ENCODE data around the gene KCTD3. TPM values are rescaled to one million over a fixed set of nuclear protein-coding genes. Genes with fewer than 3 reads are reported as not detected.
A peak's percentile ranks its signal among the peaks of the same experiment; 100 is the strongest.

Gene KCTD3
- total RNA-seq, 1 donor from 2014 or later: 46.3 TPM

DNA sequence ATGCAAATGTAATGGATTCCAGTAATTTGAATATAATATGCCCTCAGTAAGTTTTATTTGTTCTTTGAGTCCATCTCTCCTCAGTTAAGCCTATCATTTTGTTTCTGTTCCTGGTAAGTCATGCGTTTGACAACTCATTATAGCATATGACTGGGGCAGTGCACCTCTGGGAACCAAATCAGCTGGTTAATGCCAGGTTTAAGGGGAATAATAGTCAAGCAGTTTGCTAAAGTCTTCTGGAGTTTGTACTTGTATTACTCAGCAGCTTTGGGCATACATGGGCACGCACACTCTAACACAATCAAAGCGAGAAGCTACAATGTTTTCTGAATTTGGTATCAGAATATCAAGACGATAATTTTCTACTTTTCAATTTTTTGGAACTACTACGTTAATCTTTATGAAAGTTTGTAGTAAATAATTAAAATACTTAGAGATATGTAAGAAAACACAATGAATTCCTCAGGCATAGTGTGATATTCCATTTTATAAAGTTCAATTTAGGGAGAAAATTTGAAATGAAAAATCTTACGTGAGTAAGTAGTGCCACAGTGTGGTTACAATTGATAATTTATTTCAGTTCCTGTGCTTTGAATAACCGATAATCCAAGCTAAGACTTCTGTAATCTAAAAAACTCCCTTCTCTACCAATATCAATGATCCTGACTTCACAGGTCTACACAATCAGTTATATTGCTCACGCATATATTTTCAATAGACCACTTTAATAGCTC is 43.8 kb upstream of the KCTD3 start:
- Mint-ChIP-seq H3K27ac (ENCODE audit: unreplicated experiment) (no peak overlapping the region), H3K4me1 (ENCODE audit: low read depth, unreplicated experiment) (no peaks in the 10 kb centered on the region)
- no peak for DNase-seq

GRCh38 chr1:215523906-215524305 is 43.2 kb upstream of the KCTD3 start:
- no peak overlapping the region for H3K4me3 Mint-ChIP-seq (ENCODE audit: unreplicated experiment)
- H3K36me3 Mint-ChIP-seq (ENCODE audit: unreplicated experiment): no peaks in the 10 kb centered on the region
- H3K4me1 Mint-ChIP-seq (ENCODE audit: low read depth, unreplicated experiment): no peaks in the 10 kb centered on the region
- no peaks in the 10 kb centered on the region for H3K27me3 Mint-ChIP-seq (ENCODE audit: unreplicated experiment)
- H3K9me3 Mint-ChIP-seq (ENCODE audit: unreplicated experiment): no peaks in the 10 kb centered on the region
- no peak overlapping the region for H3K27ac Mint-ChIP-seq (ENCODE audit: unreplicated experiment)
- no peak for DNase-seq
- TF ChIP-seq, protein P1, sequence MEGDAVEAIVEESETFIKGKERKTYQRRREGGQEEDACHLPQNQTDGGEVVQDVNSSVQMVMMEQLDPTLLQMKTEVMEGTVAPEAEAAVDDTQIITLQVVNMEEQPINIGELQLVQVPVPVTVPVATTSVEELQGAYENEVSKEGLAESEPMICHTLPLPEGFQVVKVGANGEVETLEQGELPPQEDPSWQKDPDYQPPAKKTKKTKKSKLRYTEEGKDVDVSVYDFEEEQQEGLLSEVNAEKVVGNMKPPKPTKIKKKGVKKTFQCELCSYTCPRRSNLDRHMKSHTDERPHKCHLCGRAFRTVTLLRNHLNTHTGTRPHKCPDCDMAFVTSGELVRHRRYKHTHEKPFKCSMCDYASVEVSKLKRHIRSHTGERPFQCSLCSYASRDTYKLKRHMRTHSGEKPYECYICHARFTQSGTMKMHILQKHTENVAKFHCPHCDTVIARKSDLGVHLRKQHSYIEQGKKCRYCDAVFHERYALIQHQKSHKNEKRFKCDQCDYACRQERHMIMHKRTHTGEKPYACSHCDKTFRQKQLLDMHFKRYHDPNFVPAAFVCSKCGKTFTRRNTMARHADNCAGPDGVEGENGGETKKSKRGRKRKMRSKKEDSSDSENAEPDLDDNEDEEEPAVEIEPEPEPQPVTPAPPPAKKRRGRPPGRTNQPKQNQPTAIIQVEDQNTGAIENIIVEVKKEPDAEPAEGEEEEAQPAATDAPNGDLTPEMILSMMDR (IDR thresholded peaks at IDR 0.05; ENCODE audit: partially characterized antibody, unreplicated experiment): no peak

More for the DNA sequence above, 43.8 kb upstream of the KCTD3 start:
- H3K36me3 Mint-ChIP-seq (ENCODE audit: unreplicated experiment): no peaks in the 10 kb centered on the region
- TF ChIP-seq, protein P1 (IDR thresholded peaks at IDR 0.05; ENCODE audit: partially characterized antibody, unreplicated experiment): no peak
- no peaks in the 10 kb centered on the region for H3K9me3 Mint-ChIP-seq (ENCODE audit: unreplicated experiment)
- no peak overlapping the region for H3K4me3 Mint-ChIP-seq (ENCODE audit: unreplicated experiment)
- no peaks in the 10 kb centered on the region for H3K27me3 Mint-ChIP-seq (ENCODE audit: unreplicated experiment)

GRCh38 chr1:215526147-215526845 is 40.8 kb upstream of the KCTD3 start:
- Mint-ChIP-seq H3K4me3 (ENCODE audit: unreplicated experiment) (no peak overlapping the region), H3K4me1 (ENCODE audit: low read depth, unreplicated experiment) (no peaks in the 10 kb centered on the region), H3K36me3 (ENCODE audit: unreplicated experiment) (no peaks in the 10 kb centered on the region), H3K27ac (ENCODE audit: unreplicated experiment) (no peak overlapping the region), H3K9me3 (ENCODE audit: unreplicated experiment) (no peaks in the 10 kb centered on the region), H3K27me3 (ENCODE audit: unreplicated experiment) (no peaks in the 10 kb centered on the region)
- TF ChIP-seq, protein P1 (IDR thresholded peaks at IDR 0.05; ENCODE audit: partially characterized antibody, unreplicated experiment): peak; percentile 94
- DNase-seq: no peak

DNA sequence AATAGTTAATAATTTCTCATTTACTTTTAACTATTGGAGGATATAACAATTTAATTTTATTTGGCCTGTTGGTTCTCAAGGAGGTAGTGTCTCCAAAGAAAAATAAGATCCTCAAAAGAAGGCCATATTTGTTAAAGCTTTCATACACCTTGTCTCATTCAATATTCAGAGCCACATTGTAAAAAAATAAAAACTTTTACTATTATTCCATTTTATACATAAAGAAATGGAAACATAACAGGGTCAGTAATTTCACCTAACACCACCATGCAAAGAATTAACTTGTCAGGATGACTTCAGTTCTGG is 40.3 kb upstream of the KCTD3 start:
- Mint-ChIP-seq H3K4me3 (ENCODE audit: unreplicated experiment) (no peak overlapping the region), H3K27ac (ENCODE audit: unreplicated experiment) (no peak overlapping the region), H3K9me3 (ENCODE audit: unreplicated experiment) (no peaks in the 10 kb centered on the region), H3K4me1 (ENCODE audit: low read depth, unreplicated experiment) (no peaks in the 10 kb centered on the region), H3K27me3 (ENCODE audit: unreplicated experiment) (no peaks in the 10 kb centered on the region), H3K36me3 (ENCODE audit: unreplicated experiment) (no peaks in the 10 kb centered on the region)
- DNase-seq: no peak
- TF ChIP-seq, protein P1 (IDR thresholded peaks at IDR 0.05; ENCODE audit: partially characterized antibody, unreplicated experiment): peak; percentile 40

GRCh38 chr1:215529111-215529510 is 38.0 kb upstream of the KCTD3 start:
- H3K4me3 Mint-ChIP-seq (ENCODE audit: unreplicated experiment): no peak overlapping the region
- no peaks in the 10 kb centered on the region for H3K9me3 Mint-ChIP-seq (ENCODE audit: unreplicated experiment)
- no peaks in the 10 kb centered on the region for H3K27me3 Mint-ChIP-seq (ENCODE audit: unreplicated experiment)
- DNase-seq: no peak
- no peaks in the 10 kb centered on the region for H3K4me1 Mint-ChIP-seq (ENCODE audit: low read depth, unreplicated experiment)
- H3K27ac Mint-ChIP-seq (ENCODE audit: unreplicated experiment): no peak overlapping the region
- no peaks in the 10 kb centered on the region for H3K36me3 Mint-ChIP-seq (ENCODE audit: unreplicated experiment)
- TF ChIP-seq, protein P1 (IDR thresholded peaks at IDR 0.05; ENCODE audit: partially characterized antibody, unreplicated experiment): no peak
